NK-92 (cell line): Measurements from ENCODE around the gene ACTR3.

Source experiments
- DNase-seq: peaks from one replicate; lab custom pipeline; 2025; ENCODE audit not compliant: unreplicated experiment; lab: John Stamatoyannopoulos, UW

The ACTR3 gene

GRCh38 chr2:113996671-113997594, 107.0 kb downstream of the ACTR3 start:
- DNase-seq, result no peak

GRCh38 chr2:114001152-114001551, 111.3 kb downstream of the ACTR3 start:
- no peak for DNase-seq

GRCh38 chr2:114001937-114002336, 112.0 kb downstream of the ACTR3 start:
- DNase-seq, result no peak

- no peak for DNase-seq
These were observed 115.4 kb downstream of the ACTR3 start for GRCh38 chr2:114005110-114005783.

- DNase-seq, result no peak
These were observed 116.6 kb downstream of the ACTR3 start for GRCh38 chr2:114006460-114006859.

GRCh38 chr2:114007436-114007835, 117.5 kb downstream of the ACTR3 start:
- DNase-seq, result no peak

GRCh38 chr2:114008720-114009119, 118.8 kb downstream of the ACTR3 start:
- no peak for DNase-seq

GRCh38 chr2:114009205-114009944, 119.5 kb downstream of the ACTR3 start:
- DNase-seq, result no peak

- DNase-seq, result no peak
These were observed 120.1 kb downstream of the ACTR3 start for GRCh38 chr2:114010001-114010400.

GRCh38 chr2:114011713-114012112, 121.8 kb downstream of the ACTR3 start:
- DNase-seq, result no peak
